HepG2 (cell line): ENCODE measurements around the gene UROS. TPM values are rescaled to one million over a fixed set of nuclear protein-coding genes. Genes with fewer than 3 reads are reported as not detected.

Source experiments
- FOSL2 ChIP-seq: sonication (generic); formaldehyde crosslinking; IDR thresholded peaks from 2 replicates; pipeline ENCODE4 v1.4.0; 2020; ENCODE audit warnings: missing genetic modification reagents
- HNRNPK ChIP-seq: fragments of 200-400 bp; formaldehyde crosslinking; IDR thresholded peaks from 2 replicates; pipeline ENCODE4 v1.6.1; 2018; ENCODE audit warnings: low read length, low read depth, moderate library complexity, mild to moderate bottlenecking; ENCODE audit not compliant: poor library complexity, severe bottlenecking
- HOXA7 ChIP-seq: sonication (generic); formaldehyde crosslinking; IDR thresholded peaks from 2 replicates; pipeline ENCODE4 v1.8.1; 2022; ENCODE audit warnings: mild to moderate bottlenecking, missing genetic modification reagents, moderate library complexity
- IRF1 ChIP-seq: sonication (generic); formaldehyde crosslinking; IDR thresholded peaks from 2 replicates; pipeline ENCODE4 v1.4.0; 2020; ENCODE audit warnings: low read depth, mild to moderate bottlenecking, missing genetic modification reagents
- JARID2 ChIP-seq: sonication (generic); formaldehyde crosslinking; IDR thresholded peaks from 2 replicates; pipeline ENCODE4 v1.8.1; 2023; ENCODE audit warnings: missing genetic modification reagents, inconsistent platforms; ENCODE audit not compliant: insufficient replicate concordance
- PATZ1 ChIP-seq: sonication (generic); formaldehyde crosslinking; IDR thresholded peaks from 2 replicates; pipeline ENCODE4 v1.4.0; 2020; ENCODE audit warnings: missing genetic modification reagents
- PTBP1 ChIP-seq: fragments of 200-400 bp; formaldehyde crosslinking; IDR thresholded peaks from 2 replicates; pipeline ENCODE4 v1.6.1; 2018; ENCODE audit warnings: low read length, low read depth; ENCODE audit not compliant: poor library complexity, severe bottlenecking
- RAD21 ChIP-seq: fragments of 450-650 bp; formaldehyde crosslinking; IDR thresholded peaks from 2 replicates; pipeline ENCODE4 v1.5.0; 2020; ENCODE audit warnings: mild to moderate bottlenecking
- RXRA ChIP-seq: sonication (generic); formaldehyde crosslinking; IDR thresholded peaks from 2 replicates; pipeline ENCODE4 v1.5.1; 2020; ENCODE audit warnings: missing genetic modification reagents
- ZBTB34 ChIP-seq: sonication (generic); formaldehyde crosslinking; IDR thresholded peaks from 2 replicates; pipeline ENCODE4 v1.8.0; 2022; ENCODE audit warnings: mild to moderate bottlenecking, missing genetic modification reagents
- ZC3H4 ChIP-seq: sonication (generic); formaldehyde crosslinking; IDR thresholded peaks from 2 replicates; pipeline ENCODE4 v1.4.0; 2020; ENCODE audit warnings: missing genetic modification reagents, borderline replicate concordance
- ZMAT3 ChIP-seq: sonication (generic); formaldehyde crosslinking; conservative IDR thresholded peaks from 2 replicates; pipeline ENCODE4 v1.7.0; 2021; ENCODE audit warnings: missing genetic modification reagents
- ZNF33B ChIP-seq: sonication (generic); formaldehyde crosslinking; IDR thresholded peaks from 2 replicates; pipeline ENCODE4 v1.5.1; 2020; ENCODE audit warnings: mild to moderate bottlenecking, missing genetic modification reagents
- ZNF367 ChIP-seq: sonication (generic); formaldehyde crosslinking; IDR thresholded peaks from 2 replicates; pipeline ENCODE4 v1.4.0; 2020; ENCODE audit warnings: missing genetic modification reagents, borderline replicate concordance
- ZNF484 ChIP-seq: sonication (generic); formaldehyde crosslinking; IDR thresholded peaks from 2 replicates; pipeline ENCODE4 v1.5.1; 2020; ENCODE audit warnings: mild to moderate bottlenecking, low read depth, missing genetic modification reagents, borderline replicate concordance
- ZNF570 ChIP-seq: sonication (generic); formaldehyde crosslinking; IDR thresholded peaks from 2 replicates; pipeline ENCODE4 v1.4.0; 2020; ENCODE audit warnings: mild to moderate bottlenecking, missing genetic modification reagents, borderline replicate concordance
- ZNF782 ChIP-seq: sonication (generic); formaldehyde crosslinking; IDR thresholded peaks from 2 replicates; pipeline ENCODE4 v1.4.0; 2020; ENCODE audit warnings: missing genetic modification reagents, mild to moderate bottlenecking, borderline replicate concordance
- ZSCAN9 ChIP-seq: IDR thresholded peaks from 2 replicates; pipeline ENCODE4 v1.6.1; 2016; ENCODE audit warnings: borderline replicate concordance
- polyA plus RNA-seq, 8 experiments: library from polyadenylated mRNA; depleted of rRNA in 3 of 8; stranded (reverse) in 7 of 8; unstranded in 1 of 8; fragments of >200 nt; fragmentation: Illumina TruSeq in 4 of 8; extraction: Trizol in 4 of 8; gene quantifications; 2 replicates each; pipeline versions ENCODE4 v1.2.1 to v1.2.3, GENCODE V29; 2011 to 2016; ENCODE audit warnings: low read depth in 4 of 8, missing spikeins in 1 of 8, mixed read lengths in 1 of 8; ENCODE audit not compliant: insufficient read depth in 1 of 8
- total RNA-seq, 5 experiments: library from RNA; depleted of rRNA; stranded (reverse); fragments of >200 nt; fragmentation: Illumina TruSeq; extraction: Trizol; gene quantifications; 2 replicates each; pipeline ENCODE4 v1.2.3, GENCODE V29; 2016; ENCODE audit warnings: low read depth in 1 of 5
- TF ChIP-seq, protein P1 (sequence below): sonication (generic); formaldehyde crosslinking; IDR thresholded peaks from 2 replicates; pipeline ENCODE4 v1.8.1; 2023; ENCODE audit warnings: mild to moderate bottlenecking, moderate library complexity, missing genetic modification reagents
- TF ChIP-seq, protein P2 (sequence below): sonication (generic); formaldehyde crosslinking; IDR thresholded peaks from 2 replicates; pipeline ENCODE4 v1.4.0; 2020; ENCODE audit warnings: low read depth, mild to moderate bottlenecking, missing genetic modification reagents

The UROS gene
- total and polyA plus RNA-seq, 2 of the 13 experiments (the other 11 are each of a cell fraction or from before 2014, with no cell fraction given) = 14.8 to 49.9 TPM

DNA sequence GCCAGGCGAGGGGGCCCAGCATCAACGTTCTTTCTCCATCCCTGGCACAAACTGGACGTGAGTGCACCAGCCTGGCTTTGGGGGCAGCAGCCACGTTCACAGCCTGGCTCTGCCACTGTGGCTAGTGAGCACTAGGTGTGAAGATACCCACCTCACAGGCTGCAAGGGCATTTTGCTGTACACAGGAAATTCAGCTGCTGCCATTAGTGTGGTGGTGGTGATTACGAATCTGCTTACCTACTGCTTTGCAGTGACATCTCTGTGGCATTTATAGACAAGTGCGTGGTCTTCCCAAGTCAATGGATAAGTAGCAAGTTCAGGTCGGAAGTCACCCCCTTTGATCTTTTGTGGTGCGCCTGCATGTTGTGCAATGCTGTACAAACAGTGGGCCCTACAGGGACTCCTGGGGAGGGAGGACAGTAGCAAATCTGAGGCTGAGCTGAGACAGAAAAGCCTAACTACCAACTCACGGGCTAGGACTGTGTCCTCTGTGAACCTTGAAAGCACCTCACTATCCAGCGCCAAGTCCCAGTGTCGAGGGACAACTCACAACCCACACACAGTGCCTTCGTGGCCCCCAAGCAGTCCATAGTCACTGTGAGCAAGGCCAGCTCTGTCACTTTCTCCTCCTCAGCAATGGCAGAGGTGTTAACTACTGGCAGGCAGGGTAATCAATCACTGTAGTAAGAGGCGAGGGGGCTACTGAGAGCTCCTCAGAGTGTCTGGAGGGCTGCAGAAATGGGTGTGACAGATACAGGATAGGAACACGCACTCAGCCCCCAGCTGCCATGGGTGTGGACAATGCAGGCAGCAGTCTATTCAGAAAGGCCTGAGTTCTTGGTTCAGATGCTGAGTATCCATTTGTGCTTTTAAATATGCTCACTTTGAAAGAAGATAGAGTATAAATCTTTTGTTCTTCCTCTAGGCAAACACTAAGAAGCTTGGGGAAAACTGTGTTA lies 30.4 kb downstream of the UROS start (continued):
- TF ChIP-seq IRF1 (CRISPR knock-in tag) = no peak
- TF ChIP-seq ZNF484 (CRISPR knock-in tag) = no peak
- TF ChIP-seq RXRA = peak; percentile 98
- no peak for TF ChIP-seq PTBP1
- no peak for TF ChIP-seq ZNF367 (CRISPR knock-in tag)
- TF ChIP-seq ZMAT3 (CRISPR knock-in tag) = peak; percentile 83
- TF ChIP-seq ZBTB34 (CRISPR knock-in tag) = peak; percentile 48; the same call in 1 of the 2 replicates
- no peak for TF ChIP-seq JARID2 (CRISPR knock-in tag)
- TF ChIP-seq, protein P1, sequence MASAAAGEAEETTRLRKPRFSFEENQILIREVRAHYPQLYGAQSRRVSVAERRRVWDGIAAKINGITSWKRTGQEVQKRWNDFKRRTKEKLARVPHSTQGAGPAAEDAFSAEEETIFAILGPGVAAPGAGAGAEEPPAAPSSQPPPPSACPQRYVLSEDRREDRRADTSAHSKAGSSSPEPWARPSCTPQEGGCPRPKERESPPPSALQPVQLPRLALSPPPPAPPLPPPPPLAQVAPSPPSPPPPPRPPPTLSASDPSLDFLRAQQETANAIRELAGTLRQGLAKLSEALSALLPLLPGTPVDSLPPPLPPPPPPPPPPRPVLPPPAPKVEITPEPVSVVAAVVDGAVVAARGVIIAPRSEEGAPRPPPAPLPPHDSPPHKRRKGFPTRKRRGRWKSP (CRISPR knock-in tag) = 0 out of 2 replicates have a peak, but pooled peaks have one; percentile 60
- 0 out of 2 replicates have a peak, but pooled peaks have one; percentile 28 for TF ChIP-seq ZC3H4 (CRISPR knock-in tag)
- TF ChIP-seq ZNF782 (CRISPR knock-in tag) = 0 out of 2 replicates have a peak, but pooled peaks have one; percentile 41
- TF ChIP-seq PATZ1 (CRISPR knock-in tag) = peak; percentile 97
- peak; percentile 87; the same call in 1 of the 2 replicates for TF ChIP-seq ZSCAN9 (CRISPR knock-in tag)
- no peak for TF ChIP-seq HNRNPK
- no peak for TF ChIP-seq HOXA7 (CRISPR knock-in tag)
- 0 out of 2 replicates have a peak, but pooled peaks have one; percentile 29 for TF ChIP-seq ZNF33B
- TF ChIP-seq FOSL2 = peak; percentile 86
- TF ChIP-seq RAD21 = no peak
- no peak for TF ChIP-seq ZNF570
- TF ChIP-seq, protein P2, sequence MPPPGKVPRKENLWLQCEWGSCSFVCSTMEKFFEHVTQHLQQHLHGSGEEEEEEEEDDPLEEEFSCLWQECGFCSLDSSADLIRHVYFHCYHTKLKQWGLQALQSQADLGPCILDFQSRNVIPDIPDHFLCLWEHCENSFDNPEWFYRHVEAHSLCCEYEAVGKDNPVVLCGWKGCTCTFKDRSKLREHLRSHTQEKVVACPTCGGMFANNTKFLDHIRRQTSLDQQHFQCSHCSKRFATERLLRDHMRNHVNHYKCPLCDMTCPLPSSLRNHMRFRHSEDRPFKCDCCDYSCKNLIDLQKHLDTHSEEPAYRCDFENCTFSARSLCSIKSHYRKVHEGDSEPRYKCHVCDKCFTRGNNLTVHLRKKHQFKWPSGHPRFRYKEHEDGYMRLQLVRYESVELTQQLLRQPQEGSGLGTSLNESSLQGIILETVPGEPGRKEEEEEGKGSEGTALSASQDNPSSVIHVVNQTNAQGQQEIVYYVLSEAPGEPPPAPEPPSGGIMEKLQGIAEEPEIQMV (CRISPR knock-in tag) = peak; percentile 82; the same call in 1 of the 2 replicates
